CD4-positive, CD25-positive, alpha-beta regulatory T cell (primary cell): ENCODE results near the gene SRI. TPM values are rescaled to one million over a fixed set of nuclear protein-coding genes. Genes with fewer than 3 reads are reported as not detected.

Experiments used
- ATAC-seq, 2 donors: fragments of 150-1000 bp; cut with Tn5 transposase; one replicate each; pipeline ENCODE4 v1.10.0; 2021; ENCODE audit warnings: low read depth in 2 of 2, moderate number of reproducible peaks in 2 of 2, moderate library complexity in 1 of 2
- DNase-seq, 3 donors: peaks; one replicate each; pipeline versions ENCODE4 v3.0.0 to v3.0.0-alpha.2; 2012 to 2022; ENCODE audit warnings: mixed read lengths in 1 of 3
- H3K27ac ChIP-seq: one replicate; pipeline ENCODE4 v1.7.0; 2013; ENCODE audit warnings: mild to moderate bottlenecking, low read length; ENCODE audit not compliant: insufficient read depth, poor library complexity, severe bottlenecking
- H3K27me3 ChIP-seq: one replicate; pipeline ENCODE4 v1.7.0; 2013; ENCODE audit warnings: low read length; ENCODE audit not compliant: control insufficient read depth, insufficient read depth
- H3K36me3 ChIP-seq: one replicate; pipeline ENCODE4 v1.7.0; 2013; ENCODE audit warnings: mild to moderate bottlenecking, low read length, moderate library complexity; ENCODE audit not compliant: control insufficient read depth, insufficient read depth
- H3K4me1 ChIP-seq: 2 replicates; pipeline ENCODE4 v1.7.0; 2013; ENCODE audit warnings: mild to moderate bottlenecking, low read length; ENCODE audit not compliant: insufficient read depth, control insufficient read depth, poor library complexity, severe bottlenecking
- H3K4me3 ChIP-seq: one replicate; pipeline ENCODE4 v1.7.0; 2013; ENCODE audit warnings: low read depth, mild to moderate bottlenecking, low read length, moderate library complexity
- H3K9me3 ChIP-seq, 2 experiments: 1 replicate in 1 of 2; 2 replicates in 1 of 2; pipeline ENCODE4 v1.7.0; 2013; ENCODE audit warnings: low read length in 2 of 2, mild to moderate bottlenecking in 1 of 2, moderate library complexity in 1 of 2; ENCODE audit not compliant: control insufficient read depth in 2 of 2
- H3K27ac Mint-ChIP-seq, 3 donors: one replicate each; pipeline ENCODE4 v1.8.0; 2020 to 2022; ENCODE audit warnings: mild to moderate bottlenecking in 3 of 3, mixed read lengths in 3 of 3, moderate library complexity in 2 of 3
- H3K27me3 Mint-ChIP-seq: one replicate; pipeline ENCODE4 v1.8.0; 2022; ENCODE audit warnings: mild to moderate bottlenecking, mixed read lengths
- H3K36me3 Mint-ChIP-seq: one replicate; pipeline ENCODE4 v1.8.0; 2020; ENCODE audit warnings: mixed read lengths
- H3K4me1 Mint-ChIP-seq, 4 donors: one replicate each; pipeline ENCODE4 v1.8.0; 2020 to 2022; ENCODE audit warnings: mixed read lengths in 4 of 4, mild to moderate bottlenecking in 1 of 4
- H3K4me3 Mint-ChIP-seq, 4 donors: one replicate each; pipeline ENCODE4 v1.8.0; 2020 to 2022; ENCODE audit warnings: mild to moderate bottlenecking in 4 of 4, mixed read lengths in 4 of 4, moderate library complexity in 3 of 4
- H3K9me3 Mint-ChIP-seq, 7 donors: one replicate each; pipeline ENCODE4 v1.8.0; 2020 to 2022; ENCODE audit warnings: mixed read lengths in 7 of 7, mild to moderate bottlenecking in 3 of 7, moderate library complexity in 2 of 7
- polyA plus RNA-seq, 4 donors: library from polyadenylated mRNA; unstranded; fragments of 300-500 nt; fragmentation: Illumina TruSeq; gene quantifications; one replicate each; pipeline ENCODE4 v1.2.3, GENCODE V29; 2021
- total RNA-seq: library from RNA; stranded (reverse); gene quantifications from one replicate; pipeline ENCODE4 v1.2.3, GENCODE V29; 2022

SRI gene
- total and polyA plus RNA-seq, 5 donors from 2014 or later, result 53.5 to 318 (median 239) TPM

- H3K27ac ChIP-seq, result no peak overlapping the region
- H3K9me3 Mint-ChIP-seq, result peaks cover 0 to 22% (median 7%) of the 10 kb centered on the region in 7 donors
- H3K9me3 ChIP-seq, result no peaks in the 10 kb centered on the region
- no peak overlapping the region for H3K4me3 Mint-ChIP-seq
- H3K36me3 ChIP-seq, result no peaks in the 10 kb centered on the region
- H3K27me3 Mint-ChIP-seq, result no peaks in the 10 kb centered on the region
- H3K27ac Mint-ChIP-seq, result no peak overlapping the region
- no peak for ATAC-seq
- no peak overlapping the region for H3K4me3 ChIP-seq
- no peaks in the 10 kb centered on the region for H3K4me1 Mint-ChIP-seq
- no peak for DNase-seq
- peaks cover 18% of the 10 kb centered on the region for H3K36me3 Mint-ChIP-seq
- no peaks in the 10 kb centered on the region for H3K27me3 ChIP-seq
- H3K4me1 ChIP-seq, result no peaks in the 10 kb centered on the region
These were observed 64.1 kb downstream of the SRI start for GRCh38 chr7:88155756-88156155.

Other genes with a start within 250 kb of the SRI start
- not detected for gene STEAP4, start 86.9 kb upstream of the SRI start, total RNA-seq
- not detected for gene STEAP4, start 86.9 kb upstream of the SRI start, polyA plus RNA-seq